Urinary bladder (tissue), 4 donors: ENCODE measurements around the gene ADAMTS8. TPM values are rescaled to one million over a fixed set of nuclear protein-coding genes. Genes with fewer than 3 reads are reported as not detected.
A peak's percentile ranks its signal among the peaks of the same experiment; 100 is the strongest.

Experiments
- DNase-seq: peaks from one replicate; pipeline ENCODE4 v3.0.0-alpha.2; 2015; ENCODE audit errors: extremely low spot score
- H3K27ac ChIP-seq: one replicate; pipeline ENCODE4 v1.5.1; 2013; ENCODE audit warnings: low read depth, mild to moderate bottlenecking, moderate library complexity
- H3K36me3 ChIP-seq: one replicate; pipeline ENCODE4 v1.6.1; 2013; ENCODE audit warnings: mild to moderate bottlenecking, moderate library complexity; ENCODE audit not compliant: insufficient read depth
- H3K4me1 ChIP-seq: one replicate; pipeline ENCODE4 v1.6.1; 2013; ENCODE audit warnings: mild to moderate bottlenecking, moderate library complexity; ENCODE audit not compliant: insufficient read depth
- H3K4me3 ChIP-seq: one replicate; pipeline ENCODE4 v1.5.1; 2013; ENCODE audit warnings: low read depth, low read length
- WGBS: extraction: QIAGEN DNeasy Blood & Tissue Kit; methylation state at CpG from one replicate; pipeline ENCODE4 v1.1.7; 2013; 5-methylcytosine and 5-hydroxymethylcytosine counted together
- polyA plus RNA-seq: library from polyadenylated mRNA; stranded (reverse); fragments of 200-250 nt; gene quantifications from one replicate; pipeline ENCODE4 v1.2.3, GENCODE V29; 2013
- total RNA-seq: library from RNA; depleted of rRNA; stranded (reverse); fragments of >200 nt; gene quantifications from one replicate; pipeline ENCODE4 v1.2.3, GENCODE V29; 2014
- donor health status: healthy with polysubstance abuse.
- donor health status: healthy.

ADAMTS8 gene
- total and polyA plus RNA-seq, 2 donors, result 8.9 to 17.9 TPM

DNA sequence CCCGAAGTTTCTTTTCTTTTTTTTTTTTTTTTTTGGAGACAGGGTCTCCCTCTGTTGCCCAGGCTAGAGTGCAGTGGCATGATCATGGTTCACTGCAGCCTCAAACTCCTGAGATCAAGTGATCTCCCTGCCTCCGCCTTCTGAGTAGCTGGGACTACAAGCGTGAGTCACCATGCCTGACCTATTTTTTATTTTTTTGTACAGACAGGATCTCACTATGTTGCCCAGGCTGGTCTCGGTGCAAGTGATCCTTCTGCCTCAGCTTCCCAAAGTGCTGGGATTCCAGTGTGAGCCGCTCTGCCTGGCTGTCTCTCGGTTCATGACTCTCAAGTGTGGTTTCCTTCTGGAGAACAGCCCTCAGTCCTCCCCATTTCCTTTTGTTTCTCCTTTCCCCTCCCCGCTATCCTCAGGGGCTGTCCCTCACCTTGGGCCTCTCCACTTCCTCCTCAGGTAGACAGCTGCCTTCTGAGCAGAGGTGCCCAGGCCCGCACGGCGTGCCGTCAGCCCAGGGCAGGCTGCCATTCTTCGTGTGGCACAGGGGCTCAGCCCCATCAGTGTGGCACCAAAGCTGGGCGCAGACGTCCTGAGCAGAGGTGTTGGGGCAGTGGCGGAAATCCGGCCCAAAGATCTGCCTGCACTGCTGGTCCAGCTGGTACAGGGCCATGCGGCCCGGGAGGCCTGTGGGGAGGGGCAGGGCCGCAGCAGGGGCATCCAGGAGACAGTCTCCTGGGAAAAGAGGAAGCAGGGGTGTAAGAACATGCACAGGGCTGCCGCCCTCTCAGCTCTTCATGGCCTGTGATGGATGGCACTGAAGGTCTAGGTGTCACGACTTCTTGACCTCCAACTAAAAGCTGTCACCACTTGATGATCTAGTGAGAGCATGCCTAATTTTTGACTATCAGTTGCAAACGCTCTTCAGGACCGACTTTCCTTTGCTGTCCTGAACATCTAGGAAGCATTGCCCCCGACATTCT is 14.0 kb downstream of the ADAMTS8 start:
- DNase-seq, result no peak
- no peak overlapping the region for H3K27ac ChIP-seq

DNA sequence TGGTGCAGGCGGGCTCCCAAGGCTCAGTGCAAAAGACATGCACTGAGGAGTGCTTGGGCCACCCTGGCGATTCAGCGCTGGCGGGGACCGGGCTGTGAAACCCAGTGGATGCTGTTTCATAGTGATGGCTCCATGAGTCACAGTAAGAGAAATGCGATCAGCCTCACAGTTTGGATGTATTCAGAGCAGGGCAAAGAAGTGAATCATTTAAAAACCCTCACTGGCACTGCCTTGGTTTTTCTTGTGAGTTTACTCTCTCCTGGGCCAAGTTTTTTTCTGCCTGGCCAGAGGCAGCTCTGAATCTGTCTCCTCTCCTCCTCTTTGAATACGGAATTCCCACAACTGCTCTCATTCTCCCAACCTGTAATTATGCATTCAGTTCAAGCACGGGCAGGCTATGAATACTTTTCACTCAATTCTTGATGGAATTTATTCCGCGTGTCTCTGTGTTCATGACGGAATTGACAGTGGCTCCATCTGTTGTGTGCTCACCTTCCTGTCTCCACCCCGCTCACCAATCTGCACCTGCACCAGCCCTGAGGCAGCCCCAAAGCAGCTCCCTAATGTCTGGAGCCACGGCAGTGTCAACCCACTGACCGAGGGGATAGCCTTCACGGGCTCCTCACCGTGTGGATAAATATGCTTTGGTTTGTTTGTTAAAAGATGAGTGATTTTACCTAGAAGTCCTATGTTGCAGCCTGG is 14.9 kb downstream of the ADAMTS8 start:
- no peak for DNase-seq
- no peaks in the 10 kb centered on the region for H3K4me1 ChIP-seq
- no peak overlapping the region for H3K4me3 ChIP-seq
- 89% methylated on average over 16 of the region's 16 CpGs for WGBS
- H3K27ac ChIP-seq, result no peak overlapping the region
- H3K36me3 ChIP-seq, result no peaks in the 10 kb centered on the region

More for the DNA sequence above, 14.0 kb downstream of the ADAMTS8 start:
- Histone ChIP-seq H3K36me3 (no peaks in the 10 kb centered on the region), H3K4me1 (no peaks in the 10 kb centered on the region), H3K4me3 (no peak overlapping the region)
- WGBS, result 87% methylated on average over 24 of the region's 24 CpGs

DNA sequence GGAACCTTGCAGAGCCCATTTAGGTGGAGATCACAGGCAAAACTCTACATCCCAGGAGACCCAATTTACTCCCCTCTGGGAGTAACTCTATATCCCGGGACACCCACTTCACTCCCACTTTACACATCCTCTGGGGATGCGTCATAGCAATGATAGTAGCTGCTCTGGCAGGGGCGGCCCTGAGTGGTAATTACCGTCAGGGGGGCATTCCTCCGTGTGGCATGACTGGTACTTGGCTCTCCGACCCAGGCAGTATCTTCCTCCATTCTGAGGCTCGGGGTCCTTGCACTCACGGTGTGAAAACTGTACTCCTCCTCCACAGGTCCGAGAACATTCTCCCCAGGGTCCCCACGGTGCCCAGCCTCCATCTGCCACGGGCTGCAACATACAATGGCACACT is 17.2 kb downstream of the ADAMTS8 start:
- Histone ChIP-seq H3K4me3 (no peak overlapping the region), H3K27ac (no peak overlapping the region), H3K36me3 (no peaks in the 10 kb centered on the region), H3K4me1 (no peaks in the 10 kb centered on the region)
- no peak for DNase-seq
- WGBS, result 92% methylated on average over 11 of the region's 11 CpGs

- WGBS, result 90% methylated on average over 7 of the region's 7 CpGs
Observed at GRCh38 chr11:130409594-130410388, 18.6 kb downstream of the ADAMTS8 start.

DNA sequence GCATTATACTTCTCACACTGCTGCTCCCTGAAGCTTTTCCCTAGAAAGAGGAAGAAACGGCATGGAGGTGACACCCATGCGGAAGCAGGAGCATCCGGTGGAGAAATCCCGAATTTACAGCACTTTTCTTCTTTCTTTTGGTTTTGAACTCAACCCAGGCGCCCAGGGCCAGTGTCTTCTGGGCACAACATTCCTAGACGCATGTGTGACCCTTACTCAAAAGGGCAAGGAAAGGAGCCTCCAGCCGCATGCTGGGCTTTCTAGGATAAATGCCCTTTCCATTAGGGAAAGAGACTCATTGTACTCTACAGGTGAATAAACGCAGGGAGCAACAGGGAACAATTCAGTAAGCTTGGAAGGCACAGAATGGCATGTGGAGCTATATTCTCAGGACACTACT is 19.5 kb downstream of the ADAMTS8 start:
- Histone ChIP-seq H3K27ac (peak overlapping the region; percentile 58), H3K4me1 (no peaks in the 10 kb centered on the region), H3K4me3 (no peak overlapping the region), H3K36me3 (no peaks in the 10 kb centered on the region)
- 92% methylated on average over 8 of the region's 8 CpGs for WGBS
- DNase-seq, result no peak

More at GRCh38 chr11:130409594-130410388, 18.6 kb downstream of the ADAMTS8 start:
- DNase-seq, result no peak
- Histone ChIP-seq H3K27ac (no peak overlapping the region), H3K4me1 (no peaks in the 10 kb centered on the region), H3K36me3 (no peaks in the 10 kb centered on the region), H3K4me3 (no peak overlapping the region)

- H3K4me1 ChIP-seq, result no peaks in the 10 kb centered on the region
- WGBS, result 75% methylated on average over 18 of the region's 18 CpGs
Observed at GRCh38 chr11:130408401-130408890, 20.0 kb downstream of the ADAMTS8 start.

GRCh38 chr11:130407978-130408377 is 20.4 kb downstream of the ADAMTS8 start:
- DNase-seq, result no peak
- Histone ChIP-seq H3K27ac (no peak overlapping the region), H3K4me3 (no peak overlapping the region), H3K4me1 (no peaks in the 10 kb centered on the region), H3K36me3 (no peaks in the 10 kb centered on the region)
- 18% methylated on average over 7 of the region's 7 CpGs for WGBS

More at GRCh38 chr11:130408401-130408890, 20.0 kb downstream of the ADAMTS8 start:
- Histone ChIP-seq H3K4me3 (no peak overlapping the region), H3K27ac (peak overlapping the region; percentile 58), H3K36me3 (no peaks in the 10 kb centered on the region)
- no peak for DNase-seq

- DNase-seq, result no peak
- no peaks in the 10 kb centered on the region for H3K4me1 ChIP-seq
Observed at GRCh38 chr11:130405428-130405827, 23.0 kb downstream of the ADAMTS8 start.

GRCh38 chr11:130404727-130405126 is 23.7 kb downstream of the ADAMTS8 start:
- WGBS, result 91% methylated on average over 5 of the region's 5 CpGs
- H3K4me1 ChIP-seq, result no peaks in the 10 kb centered on the region
- H3K36me3 ChIP-seq, result no peaks in the 10 kb centered on the region
- H3K4me3 ChIP-seq, result no peak overlapping the region
- H3K27ac ChIP-seq, result no peak overlapping the region
- no peak for DNase-seq

More at GRCh38 chr11:130405428-130405827, 23.0 kb downstream of the ADAMTS8 start:
- H3K4me3 ChIP-seq, result no peak overlapping the region
- 98% methylated on average over 11 of the region's 11 CpGs for WGBS
- no peak overlapping the region for H3K27ac ChIP-seq
- H3K36me3 ChIP-seq, result no peaks in the 10 kb centered on the region

DNA sequence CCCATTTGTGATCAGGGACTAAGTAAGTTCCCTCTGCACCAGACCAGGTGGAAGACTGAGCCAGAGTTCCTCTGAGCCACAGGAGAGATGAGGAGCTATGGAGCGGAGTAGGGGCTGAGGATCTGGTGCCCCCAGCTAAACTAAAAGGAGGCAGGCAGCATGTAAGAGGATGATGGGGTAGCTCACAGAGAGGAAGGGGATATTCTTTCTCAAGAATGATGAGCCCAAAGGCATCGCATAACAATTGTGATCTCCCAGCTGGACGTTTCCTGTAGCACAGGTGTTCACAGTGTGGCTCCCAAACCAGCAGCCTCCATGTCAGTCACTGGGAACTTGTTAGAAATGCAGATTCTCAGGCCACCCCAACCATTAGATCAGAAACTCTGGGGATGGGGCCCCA is 24.4 kb downstream of the ADAMTS8 start:
- H3K27ac ChIP-seq, result no peak overlapping the region
- H3K4me3 ChIP-seq, result no peak overlapping the region
- 88% methylated on average over 3 of the region's 3 CpGs for WGBS
- no peaks in the 10 kb centered on the region for H3K36me3 ChIP-seq
- H3K4me1 ChIP-seq, result no peaks in the 10 kb centered on the region
- DNase-seq, result no peak

DNA sequence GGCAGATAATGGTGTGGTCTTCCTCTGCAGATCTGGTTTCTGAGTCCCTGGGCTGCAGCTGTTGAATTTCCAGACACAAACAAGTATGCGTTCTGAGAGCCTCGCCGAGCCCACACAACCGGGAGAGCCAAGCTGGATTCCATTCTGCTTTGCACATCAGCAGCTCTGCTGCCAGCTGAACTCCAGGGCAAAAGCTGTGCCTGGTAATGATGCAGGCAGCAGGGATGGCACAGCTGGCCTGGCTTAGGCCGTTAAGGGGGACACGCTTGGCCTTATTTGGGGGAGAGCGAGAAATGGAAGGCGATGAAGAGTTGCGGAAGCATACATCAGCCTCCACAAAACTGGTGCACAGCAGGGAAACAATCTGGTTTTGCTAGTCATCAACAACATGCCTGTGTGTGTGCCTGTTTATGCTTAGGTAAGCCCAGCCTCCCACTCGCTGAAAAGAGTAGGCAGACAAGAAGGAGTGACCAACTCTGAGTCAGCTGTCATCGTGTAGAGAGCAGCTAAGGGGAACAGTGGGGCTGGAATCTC is 25.1 kb downstream of the ADAMTS8 start:
- Histone ChIP-seq H3K36me3 (no peaks in the 10 kb centered on the region), H3K4me3 (no peak overlapping the region), H3K4me1 (no peaks in the 10 kb centered on the region), H3K27ac (peak overlapping the region; percentile 53)
- WGBS, result 19% methylated on average over 11 of the region's 11 CpGs
- peak; percentile 29 for DNase-seq

GRCh38 chr11:130402570-130402969 is 25.8 kb downstream of the ADAMTS8 start:
- Histone ChIP-seq H3K4me1 (no peaks in the 10 kb centered on the region), H3K36me3 (no peaks in the 10 kb centered on the region), H3K4me3 (no peak overlapping the region), H3K27ac (peak overlapping the region; percentile 54)
- WGBS, result 47% methylated on average over 2 of the region's 2 CpGs
- no peak for DNase-seq
